ENCODE measurements around the gene MAFF.

Gene MAFF

DNA sequence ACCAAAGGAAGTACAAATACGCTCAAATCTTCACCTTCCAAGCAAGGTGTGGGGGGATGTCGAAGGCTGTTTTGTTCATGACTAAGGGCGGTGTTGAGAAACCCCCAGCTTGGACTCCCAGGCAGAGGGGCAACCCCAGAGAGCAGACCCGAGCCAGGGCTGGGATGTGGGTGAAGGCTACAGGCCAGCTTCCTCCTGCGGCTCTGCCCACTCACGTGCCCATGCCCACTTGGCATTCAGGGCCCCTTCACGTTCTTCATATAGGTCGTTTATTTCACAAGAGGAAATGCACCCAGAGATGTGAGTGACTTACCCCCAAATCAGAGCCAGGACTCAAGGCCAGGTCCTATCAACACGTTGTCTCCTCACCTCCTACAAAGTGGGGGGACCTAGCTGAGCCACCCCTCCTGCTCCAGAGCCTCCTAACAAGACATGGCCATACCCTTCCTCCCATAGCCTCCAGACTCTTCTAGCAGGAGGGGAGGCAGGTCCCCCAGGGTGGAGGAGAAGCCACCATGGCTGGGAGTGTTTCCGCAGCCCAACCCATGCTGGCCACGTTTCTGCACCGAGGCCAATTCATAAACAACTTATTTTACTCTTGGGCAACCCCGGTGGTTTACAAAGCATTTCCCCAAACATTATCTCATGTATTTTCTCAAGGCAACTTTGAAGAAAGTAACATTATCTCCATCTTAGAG is 49.0 kb downstream of the MAFF start:
- no peak for DNase-seq

- DNase-seq, result no peak
These were observed 49.5 kb downstream of the MAFF start for GRCh38 chr22:38251341-38251692.

GRCh38 chr22:38255697-38256096 is 53.9 kb downstream of the MAFF start:
- no peak for DNase-seq

DNA sequence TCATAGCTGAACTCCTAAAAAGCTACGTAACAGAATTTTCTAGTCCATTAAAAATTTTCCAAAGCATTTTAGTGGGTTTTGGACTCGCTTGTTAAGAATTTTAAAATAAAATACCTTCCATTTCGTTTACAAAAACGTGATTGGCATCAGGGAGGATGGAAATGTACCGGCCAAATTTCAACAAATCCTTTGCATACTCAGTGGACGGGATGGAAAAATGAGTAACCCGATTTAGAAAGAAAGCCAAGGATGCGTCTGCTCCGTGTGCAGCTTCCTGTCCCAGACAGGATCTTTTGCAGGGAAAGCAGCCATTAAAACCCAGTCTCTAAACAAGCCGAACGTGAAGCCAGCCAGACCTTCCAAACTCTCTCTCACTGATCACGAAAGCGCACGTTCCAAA is 55.4 kb downstream of the MAFF start:
- no peak for DNase-seq

DNA sequence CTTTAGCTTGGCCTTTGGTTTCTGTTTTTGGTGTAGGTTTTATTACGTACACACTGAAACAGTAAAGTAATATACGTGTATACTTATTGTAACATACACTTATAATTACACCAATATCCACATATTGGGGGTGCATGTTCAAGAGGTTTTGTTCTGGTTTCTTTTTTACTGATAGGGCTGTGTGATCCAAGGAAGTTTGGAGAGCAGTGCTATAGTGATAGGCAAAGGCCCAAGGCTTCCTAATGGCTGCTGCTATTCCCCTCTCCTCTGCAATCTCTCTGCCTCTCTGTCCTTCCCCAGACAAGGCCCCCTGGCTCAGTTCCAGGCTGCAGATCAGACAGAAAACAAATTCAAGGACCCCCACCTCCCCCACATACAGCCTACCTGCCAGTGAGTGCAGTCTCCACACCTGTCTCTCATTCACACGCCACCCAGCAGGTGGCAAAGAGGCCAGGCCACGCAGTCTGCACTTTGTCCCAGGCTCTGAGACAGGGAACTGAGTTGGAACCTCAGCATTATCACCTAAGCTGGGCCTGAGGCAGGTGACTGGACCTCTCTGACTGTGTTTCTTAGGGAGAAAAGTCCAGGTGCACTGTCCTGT is 56.0 kb downstream of the MAFF start:
- DNase-seq, result no peak

DNA sequence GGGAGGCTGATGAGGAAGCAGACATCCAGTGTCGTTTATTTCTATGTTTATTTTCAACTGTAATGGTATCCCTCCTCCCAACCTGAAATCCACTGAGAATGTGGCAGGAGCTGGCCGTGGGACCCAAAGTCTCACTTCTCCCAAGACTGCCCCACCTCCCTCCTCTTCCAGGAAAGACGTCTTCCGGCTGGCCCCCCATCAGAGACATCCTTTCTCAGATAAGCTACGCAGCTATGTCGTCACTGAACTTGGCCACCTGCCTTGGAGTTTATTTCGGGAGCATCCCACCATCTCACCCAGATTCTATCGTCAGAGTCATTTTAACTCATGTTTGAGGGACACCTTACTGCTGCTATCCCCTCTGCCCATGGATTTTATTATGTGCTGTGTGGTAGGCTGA is 57.1 kb downstream of the MAFF start:
- no peak for DNase-seq

DNA sequence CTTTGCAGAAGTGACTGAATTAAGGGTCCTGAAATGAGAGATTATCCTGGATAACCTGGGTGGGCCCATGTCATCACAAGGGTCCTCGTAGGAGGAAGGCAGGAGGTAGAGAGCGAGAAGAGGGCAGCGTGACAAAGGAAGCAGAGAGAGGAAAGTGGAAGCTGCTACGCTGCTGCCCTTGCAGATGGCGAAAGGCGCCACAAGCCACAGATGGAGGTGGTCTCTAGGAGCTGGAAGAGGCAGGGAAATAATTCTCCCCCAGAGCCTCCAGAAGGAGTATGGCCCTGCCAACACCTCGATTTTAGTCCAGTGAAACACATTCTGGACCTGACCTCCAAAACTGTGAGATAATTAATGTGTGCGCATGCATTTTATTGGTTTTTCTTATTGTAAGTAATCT is 57.6 kb downstream of the MAFF start:
- no peak for DNase-seq

GRCh38 chr22:38260761-38261681 is 59.2 kb downstream of the MAFF start:
- DNase-seq, result no peak

DNA sequence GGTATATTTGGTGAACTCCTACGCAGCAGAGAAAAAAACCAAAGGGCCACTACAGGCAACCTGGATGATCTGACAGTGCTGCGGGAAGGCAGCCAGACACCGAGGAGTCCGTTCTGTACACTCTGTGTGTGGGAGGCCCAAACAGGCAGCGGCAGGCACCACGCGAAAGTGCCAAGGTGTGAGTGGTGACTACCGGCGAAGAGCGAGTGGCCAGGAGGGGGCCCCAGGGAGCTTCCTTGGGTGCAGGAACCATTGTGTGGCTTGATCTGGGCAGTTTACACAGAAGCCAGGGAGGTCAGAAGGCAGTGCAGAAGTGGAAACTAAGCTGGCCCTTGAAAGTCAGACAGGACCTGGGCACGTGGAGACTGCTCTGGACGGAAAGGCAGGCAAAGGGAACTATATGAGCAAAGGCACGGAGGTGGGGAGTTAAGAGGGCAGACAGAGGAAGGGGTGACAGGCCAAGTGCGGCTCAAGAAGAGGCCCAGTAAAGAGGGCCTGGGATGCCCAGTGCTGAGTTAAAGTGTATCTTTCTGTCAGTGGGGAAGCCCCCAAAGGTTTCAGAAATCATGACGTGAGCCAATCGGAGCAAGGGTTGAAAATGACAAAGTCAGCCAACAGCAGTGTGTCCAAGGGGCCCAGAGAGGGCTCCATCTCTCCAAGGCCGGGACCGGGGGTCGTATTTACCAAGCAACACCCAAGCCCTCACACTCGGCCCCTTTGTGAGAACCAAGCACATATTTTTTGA is 60.4 kb downstream of the MAFF start:
- DNase-seq, result peak; percentile 49

DNA sequence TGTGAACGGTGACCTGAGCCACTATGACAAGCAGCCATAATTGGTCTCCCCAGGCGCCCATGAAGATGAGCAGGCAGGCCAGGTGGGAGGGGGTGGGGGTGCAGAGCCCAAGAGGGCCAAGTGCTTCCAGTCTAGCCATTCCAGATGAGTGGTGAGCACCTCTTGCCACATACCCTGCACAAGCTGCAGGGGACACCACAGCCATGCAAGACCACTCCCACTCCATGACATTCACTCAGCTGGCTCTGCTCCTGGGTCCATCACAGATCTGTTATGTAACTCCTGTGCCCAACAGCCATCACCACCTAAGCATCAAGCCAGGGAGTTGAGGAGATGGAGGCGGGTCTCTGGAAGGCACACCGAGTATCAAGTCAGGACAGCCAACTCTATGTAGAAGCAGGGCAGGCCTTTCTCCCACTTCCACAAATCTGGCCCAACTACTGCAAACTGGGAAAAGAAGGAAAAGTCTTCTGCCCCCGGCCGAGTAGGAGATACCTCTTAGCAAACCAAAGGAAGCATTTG is 62.6 kb downstream of the MAFF start:
- no peak for DNase-seq

Measured in CD4-positive, alpha-beta T cell treated with Interleukin-6 for 4 hours (primary cell).